HepG2 (cell line): ENCODE measurements around the gene ZFHX3. TPM values are rescaled to one million over a fixed set of nuclear protein-coding genes. Genes with fewer than 3 reads are reported as not detected.
A peak's percentile ranks its signal among the peaks of the same experiment; 100 is the strongest.

Experiments
- ASH2L ChIP-seq: fragments of 300-600, 200-600 bp; sonication (generic); IDR thresholded peaks from 2 replicates; pipeline ENCODE4 v1.7.0; 2017; ENCODE audit warnings: low read depth, mild to moderate bottlenecking, moderate library complexity, mixed read lengths, low read length; ENCODE audit not compliant: insufficient read length
- EHMT2 ChIP-seq: fragments of 200-600 bp; sonication (generic); IDR thresholded peaks from 2 replicates; pipeline ENCODE4 v1.7.0; 2017; ENCODE audit warnings: antibody characterized with exemption, low read depth, low read length, borderline replicate concordance
- ESRRA ChIP-seq: sonication (generic); formaldehyde crosslinking; IDR thresholded peaks from 2 replicates; pipeline ENCODE4 v1.5.1; 2020; ENCODE audit warnings: mild to moderate bottlenecking, low read depth, missing genetic modification reagents
- ETV5 ChIP-seq: IDR thresholded peaks from 2 replicates; pipeline ENCODE4 v1.6.1; 2018; ENCODE audit warnings: missing biosample characterization, missing genetic modification reagents, inconsistent platforms, borderline replicate concordance
- FOXK2 ChIP-seq: fragments of 450-650 bp; IDR thresholded peaks from 2 replicates; pipeline ENCODE4 v1.6.1; 2016
- HNRNPH1 ChIP-seq: fragments of 200-400 bp; formaldehyde crosslinking; optimal IDR thresholded peaks from 2 replicates; pipeline ENCODE3; 2017; ENCODE audit warnings: mild to moderate bottlenecking, low read depth, low read length
- NONO ChIP-seq, 2 experiments: fragments of 450-650 bp in 1 of 2; sonication (generic) in 1 of 2; formaldehyde crosslinking in 1 of 2; IDR thresholded peaks in 1 of 2; conservative IDR thresholded peaks in 1 of 2; 2 replicates each; pipeline versions ENCODE4 v1.6.1 to v1.8.0; 2017 to 2022; ENCODE audit warnings: mild to moderate bottlenecking in 1 of 2, missing genetic modification reagents in 1 of 2, moderate library complexity in 1 of 2
- POLR2AphosphoS5 ChIP-seq: IDR thresholded peaks from 2 replicates; pipeline ENCODE4 v1.6.1; 2012; ENCODE audit warnings: low read depth, low read length
- PRDM4 ChIP-seq: sonication (generic); formaldehyde crosslinking; IDR thresholded peaks from 2 replicates; pipeline ENCODE4 v1.9.0; 2021; ENCODE audit warnings: missing genetic modification reagents, borderline replicate concordance
- RBFOX2 ChIP-seq: fragments of 200-400 bp; formaldehyde crosslinking; IDR thresholded peaks from 2 replicates; pipeline ENCODE4 v1.6.1; 2017; ENCODE audit warnings: low read depth, mild to moderate bottlenecking, low read length
- RBM22 ChIP-seq: fragments of 200-400 bp; formaldehyde crosslinking; optimal IDR thresholded peaks from 2 replicates; pipeline ENCODE3; 2017; ENCODE audit warnings: mild to moderate bottlenecking, low read length, moderate library complexity
- SIN3B ChIP-seq: fragments of 150-350 bp; IDR thresholded peaks from 2 replicates; pipeline ENCODE4 v1.6.1; 2014; ENCODE audit warnings: low read length
- SUZ12 ChIP-seq: fragments of 150-350 bp; IDR thresholded peaks from 2 replicates; pipeline ENCODE4 v1.6.1; 2014; ENCODE audit warnings: low read depth, low read length
- TARDBP ChIP-seq: sonication (generic); formaldehyde crosslinking; IDR thresholded peaks from 2 replicates; pipeline ENCODE4 v1.8.0; 2022; ENCODE audit warnings: mild to moderate bottlenecking, missing genetic modification reagents
- ZNF124 ChIP-seq: sonication (generic); formaldehyde crosslinking; IDR thresholded peaks from 2 replicates; pipeline ENCODE4 v1.4.0; 2020; ENCODE audit warnings: missing genetic modification reagents
- ZNF138 ChIP-seq: sonication (generic); formaldehyde crosslinking; IDR thresholded peaks from 2 replicates; pipeline ENCODE4 v1.5.0; 2020; ENCODE audit warnings: mild to moderate bottlenecking, low read depth, missing genetic modification reagents
- ZNF335 ChIP-seq: sonication (generic); formaldehyde crosslinking; IDR thresholded peaks from 2 replicates; pipeline ENCODE4 v1.4.0; 2020; ENCODE audit warnings: missing genetic modification reagents
- ZNF660 ChIP-seq: sonication (generic); formaldehyde crosslinking; IDR thresholded peaks from 2 replicates; pipeline ENCODE4 v1.5.1; 2020; ENCODE audit warnings: mild to moderate bottlenecking, low read depth, missing genetic modification reagents, borderline replicate concordance
- ZNF878 ChIP-seq: sonication (generic); formaldehyde crosslinking; IDR thresholded peaks from 2 replicates; pipeline ENCODE4 v1.8.1; 2023; ENCODE audit warnings: mild to moderate bottlenecking, missing genetic modification reagents, moderate library complexity
- ZSCAN30 ChIP-seq: sonication (generic); formaldehyde crosslinking; IDR thresholded peaks from 2 replicates; pipeline ENCODE4 v1.5.0; 2020; ENCODE audit warnings: mild to moderate bottlenecking, missing genetic modification reagents
- polyA plus RNA-seq, 8 experiments: library from polyadenylated mRNA; depleted of rRNA in 3 of 8; stranded (reverse) in 7 of 8; unstranded in 1 of 8; fragments of >200 nt; fragmentation: Illumina TruSeq in 4 of 8; extraction: Trizol in 4 of 8; gene quantifications; 2 replicates each; pipeline versions ENCODE4 v1.2.1 to v1.2.3, GENCODE V29; 2011 to 2016; ENCODE audit warnings: low read depth in 4 of 8, missing spikeins in 1 of 8, mixed read lengths in 1 of 8; ENCODE audit not compliant: insufficient read depth in 1 of 8
- total RNA-seq, 5 experiments: library from RNA; depleted of rRNA; stranded (reverse); fragments of >200 nt; fragmentation: Illumina TruSeq; extraction: Trizol; gene quantifications; 2 replicates each; pipeline ENCODE4 v1.2.3, GENCODE V29; 2016; ENCODE audit warnings: low read depth in 1 of 5
- TF ChIP-seq, protein P1 (sequence below): sonication (generic); formaldehyde crosslinking; IDR thresholded peaks from 2 replicates; pipeline ENCODE4 v1.4.0; 2020; ENCODE audit warnings: missing genetic modification reagents
- TF ChIP-seq, protein P2 (sequence below): sonication (generic); formaldehyde crosslinking; IDR thresholded peaks from 2 replicates; pipeline ENCODE4 v1.5.0; 2020; ENCODE audit warnings: mild to moderate bottlenecking, missing genetic modification reagents
- TF ChIP-seq, protein P3 (sequence below): sonication (generic); formaldehyde crosslinking; IDR thresholded peaks from 2 replicates; pipeline ENCODE4 v1.8.1; 2023; ENCODE audit warnings: mild to moderate bottlenecking, missing genetic modification reagents
- TF ChIP-seq, protein P4 (sequence below): sonication (generic); formaldehyde crosslinking; IDR thresholded peaks from 2 replicates; pipeline ENCODE4 v1.8.0; 2022; ENCODE audit warnings: mild to moderate bottlenecking, missing genetic modification reagents, moderate library complexity

The ZFHX3 gene
- total and polyA plus RNA-seq, 2 of the 13 experiments (the other 11 are each of a cell fraction or from before 2014, with no cell fraction given) = 5.0 to 6.0 TPM

- TF ChIP-seq, protein P1, sequence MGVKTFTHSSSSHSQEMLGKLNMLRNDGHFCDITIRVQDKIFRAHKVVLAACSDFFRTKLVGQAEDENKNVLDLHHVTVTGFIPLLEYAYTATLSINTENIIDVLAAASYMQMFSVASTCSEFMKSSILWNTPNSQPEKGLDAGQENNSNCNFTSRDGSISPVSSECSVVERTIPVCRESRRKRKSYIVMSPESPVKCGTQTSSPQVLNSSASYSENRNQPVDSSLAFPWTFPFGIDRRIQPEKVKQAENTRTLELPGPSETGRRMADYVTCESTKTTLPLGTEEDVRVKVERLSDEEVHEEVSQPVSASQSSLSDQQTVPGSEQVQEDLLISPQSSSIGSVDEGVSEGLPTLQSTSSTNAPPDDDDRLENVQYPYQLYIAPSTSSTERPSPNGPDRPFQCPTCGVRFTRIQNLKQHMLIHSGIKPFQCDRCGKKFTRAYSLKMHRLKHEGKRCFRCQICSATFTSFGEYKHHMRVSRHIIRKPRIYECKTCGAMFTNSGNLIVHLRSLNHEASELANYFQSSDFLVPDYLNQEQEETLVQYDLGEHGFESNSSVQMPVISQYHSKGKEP (CRISPR knock-in tag) = no peak
- TF ChIP-seq RBFOX2 = no peak
- no peak for TF ChIP-seq RBM22
- TF ChIP-seq POLR2AphosphoS5 = no peak
- no peak for TF ChIP-seq SIN3B
- no peak for TF ChIP-seq HNRNPH1
- no peak for TF ChIP-seq ZNF124 (CRISPR knock-in tag)
- peak; percentile 33; the same call in 1 of the 2 replicates for TF ChIP-seq FOXK2
- TF ChIP-seq ZNF660 (CRISPR knock-in tag) = no peak
- peak; percentile 44; the same call in 1 of the 2 replicates for TF ChIP-seq ZNF335
- peak; percentile 41; the same call in 1 of the 2 replicates for TF ChIP-seq ETV5
- TF ChIP-seq, protein P2, sequence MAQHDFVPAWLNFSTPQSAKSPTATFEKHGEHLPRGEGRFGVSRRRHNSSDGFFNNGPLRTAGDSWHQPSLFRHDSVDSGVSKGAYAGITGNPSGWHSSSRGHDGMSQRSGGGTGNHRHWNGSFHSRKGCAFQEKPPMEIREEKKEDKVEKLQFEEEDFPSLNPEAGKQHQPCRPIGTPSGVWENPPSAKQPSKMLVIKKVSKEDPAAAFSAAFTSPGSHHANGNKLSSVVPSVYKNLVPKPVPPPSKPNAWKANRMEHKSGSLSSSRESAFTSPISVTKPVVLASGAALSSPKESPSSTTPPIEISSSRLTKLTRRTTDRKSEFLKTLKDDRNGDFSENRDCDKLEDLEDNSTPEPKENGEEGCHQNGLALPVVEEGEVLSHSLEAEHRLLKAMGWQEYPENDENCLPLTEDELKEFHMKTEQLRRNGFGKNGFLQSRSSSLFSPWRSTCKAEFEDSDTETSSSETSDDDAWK (CRISPR knock-in tag) = no peak
- TF ChIP-seq PRDM4 (CRISPR knock-in tag) = no peak
- TF ChIP-seq, protein P3, sequence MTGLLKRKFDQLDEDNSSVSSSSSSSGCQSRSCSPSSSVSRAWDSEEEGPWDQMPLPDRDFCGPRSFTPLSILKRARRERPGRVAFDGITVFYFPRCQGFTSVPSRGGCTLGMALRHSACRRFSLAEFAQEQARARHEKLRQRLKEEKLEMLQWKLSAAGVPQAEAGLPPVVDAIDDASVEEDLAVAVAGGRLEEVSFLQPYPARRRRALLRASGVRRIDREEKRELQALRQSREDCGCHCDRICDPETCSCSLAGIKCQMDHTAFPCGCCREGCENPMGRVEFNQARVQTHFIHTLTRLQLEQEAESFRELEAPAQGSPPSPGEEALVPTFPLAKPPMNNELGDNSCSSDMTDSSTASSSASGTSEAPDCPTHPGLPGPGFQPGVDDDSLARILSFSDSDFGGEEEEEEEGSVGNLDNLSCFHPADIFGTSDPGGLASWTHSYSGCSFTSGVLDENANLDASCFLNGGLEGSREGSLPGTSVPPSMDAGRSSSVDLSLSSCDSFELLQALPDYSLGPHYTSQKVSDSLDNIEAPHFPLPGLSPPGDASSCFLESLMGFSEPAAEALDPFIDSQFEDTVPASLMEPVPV (CRISPR knock-in tag) = no peak
- TF ChIP-seq ESRRA = no peak
- no peak for TF ChIP-seq NONO (IDR thresholded peaks at IDR 0.05)
- no peak for TF ChIP-seq NONO (CRISPR knock-in tag; conservative IDR thresholded peaks at IDR 0.05)
- no peak for TF ChIP-seq ZSCAN30 (CRISPR knock-in tag)
- TF ChIP-seq ZNF138 = no peak
- TF ChIP-seq, protein P4, sequence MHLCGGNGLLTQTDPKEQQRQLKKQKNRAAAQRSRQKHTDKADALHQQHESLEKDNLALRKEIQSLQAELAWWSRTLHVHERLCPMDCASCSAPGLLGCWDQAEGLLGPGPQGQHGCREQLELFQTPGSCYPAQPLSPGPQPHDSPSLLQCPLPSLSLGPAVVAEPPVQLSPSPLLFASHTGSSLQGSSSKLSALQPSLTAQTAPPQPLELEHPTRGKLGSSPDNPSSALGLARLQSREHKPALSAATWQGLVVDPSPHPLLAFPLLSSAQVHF (CRISPR knock-in tag) = no peak
- peak; percentile 72 for TF ChIP-seq ASH2L
- TF ChIP-seq SUZ12 = no peak
- TF ChIP-seq ZNF878 (CRISPR knock-in tag) = no peak
- TF ChIP-seq TARDBP (CRISPR knock-in tag) = peak; percentile 59; the same call in 1 of the 2 replicates
- peak; percentile 90 for TF ChIP-seq EHMT2
These were observed 27.5 kb downstream of the ZFHX3 start (continued) for GRCh38 chr16:73020409-73020884.
